GM12878 (cell line): ENCODE measurements around the gene ANKRD60. TPM values are rescaled to one million over a fixed set of nuclear protein-coding genes. Genes with fewer than 3 reads are reported as not detected.

Experiments
- ATAC-seq: fragments of 200-7000 bp; cut with Tn5 transposase; 3 replicates; pipeline ENCODE4 v1.9.1; 2020; ENCODE audit warnings: mild to moderate bottlenecking, moderate library complexity
- BruUV-seq: library from RNA; stranded (reverse); fragments of 400-500 nt; replicated peaks from 2 replicates; lab custom pipeline; 2021; lab: Mats Ljungman, UMichigan
- CTCF ChIA-PET: fragments of 300-600 bp; sonication (Branson Sonifier 250); formaldehyde crosslinking; extraction: SDS; loops from one replicate; lab custom pipeline; 2021; ENCODE audit warnings: inconsistent platforms; lab: Yijun Ruan, JAX
- POLR2A ChIA-PET: fragments of 350-600 bp; formaldehyde crosslinking; extraction: SDS; loops from one replicate; lab custom pipeline; 2021; ENCODE audit warnings: inconsistent platforms; lab: Charles Lee
- RAD21 ChIA-PET: fragments of 300-600 bp; sonication (Branson Sonifier 250); formaldehyde crosslinking; loops from one replicate; lab custom pipeline; 2023; ENCODE audit warnings: antibody characterized with exemption; ENCODE audit not compliant: unreplicated experiment; lab: Charles Lee
- SMC1A ChIA-PET: fragments of 300-600 bp; sonication (Branson Sonifier 250); formaldehyde crosslinking; loops from one replicate; lab custom pipeline; 2023; ENCODE audit not compliant: unreplicated experiment, uncharacterized antibody; lab: Charles Lee
- DNase-seq: peaks from one replicate; pipeline ENCODE4 v3.0.0-alpha.2; 2011; ENCODE audit warnings: low read depth, low spot score
- FAIRE-seq: peaks from 3 replicates; lab custom pipeline; 2011; peaks lifted over from hg19 to GRCh38; lab: Jason Lieb, UNC
- H2AFZ ChIP-seq: 2 replicates; pipeline ENCODE4 v1.6.0; 2011; ENCODE audit warnings: low read depth, low read length, control low read depth; ENCODE audit not compliant: control insufficient read depth
- H3K27ac ChIP-seq: 2 replicates; pipeline ENCODE4 v1.5.1; 2011; ENCODE audit warnings: control low read depth; ENCODE audit not compliant: control insufficient read depth, insufficient read depth
- H3K27me3 ChIP-seq, 2 experiments: replicated peaks in 1 of 2; 2 replicates each; pipeline versions ENCODE4 v1.6.0 to v1.6.1; 2011; ENCODE audit warnings: low read length in 1 of 2; ENCODE audit not compliant: control insufficient read depth in 2 of 2, insufficient read depth in 2 of 2
- H3K36me3 ChIP-seq, 2 experiments: 2 replicates each; pipeline ENCODE4 v1.5.1; 2011; ENCODE audit warnings: low read length in 1 of 2; ENCODE audit not compliant: control insufficient read depth in 2 of 2, insufficient read depth in 2 of 2
- H3K4me1 ChIP-seq: 2 replicates; pipeline ENCODE4 v1.6.1; 2011; ENCODE audit warnings: mild to moderate bottlenecking, low read length, moderate library complexity, mixed read lengths; ENCODE audit not compliant: control insufficient read depth, insufficient read depth
- H3K4me2 ChIP-seq: 2 replicates; pipeline ENCODE4 v1.6.0; 2011; ENCODE audit warnings: control low read depth; ENCODE audit not compliant: control insufficient read depth, insufficient read depth
- H3K4me3 ChIP-seq: fragments of 200-600 bp; sonication (generic); 2 replicates; pipeline ENCODE4 v1.5.1; 2016
- H3K79me2 ChIP-seq: 2 replicates; pipeline ENCODE4 v1.6.0; 2011; ENCODE audit warnings: low read length; ENCODE audit not compliant: control insufficient read depth, insufficient read depth
- H3K9ac ChIP-seq: 2 replicates; pipeline ENCODE4 v1.8.0; 2011; ENCODE audit warnings: low read length, control low read depth, mixed read lengths; ENCODE audit not compliant: control insufficient read depth, insufficient read depth
- H3K9me3 ChIP-seq: replicated peaks from 3 replicates; pipeline ENCODE4 v1.5.1; 2011; ENCODE audit warnings: mild to moderate bottlenecking, low read length; ENCODE audit not compliant: control insufficient read depth, insufficient read depth
- H4K20me1 ChIP-seq: 2 replicates; pipeline ENCODE4 v1.6.0; 2011; ENCODE audit not compliant: control insufficient read depth, insufficient read depth
- BACH1 ChIP-seq: fragments of 450-650 bp; IDR thresholded peaks from 2 replicates; pipeline ENCODE4 v1.6.1; 2017; ENCODE audit warnings: mild to moderate bottlenecking, borderline replicate concordance
- CEBPB ChIP-seq, 2 experiments: fragments of 150-350 bp in 1 of 2; IDR thresholded peaks; 2 replicates each; pipeline ENCODE4 v1.6.1; 2012 to 2014; ENCODE audit warnings: low read depth in 2 of 2, low read length in 2 of 2, borderline replicate concordance in 1 of 2, inconsistent platforms in 1 of 2
- CHD4 ChIP-seq: fragments of 200-600 bp; sonication (generic); IDR thresholded peaks from 2 replicates; pipeline ENCODE4 v1.6.1; 2016; ENCODE audit warnings: mild to moderate bottlenecking
- DPF2 ChIP-seq: fragments of 450-650 bp; IDR thresholded peaks from 2 replicates; pipeline ENCODE4 v1.6.1; 2017; ENCODE audit warnings: mild to moderate bottlenecking
- KDM1A ChIP-seq: fragments of 200-600 bp; sonication (generic); IDR thresholded peaks from 2 replicates; pipeline ENCODE4 v1.6.1; 2016; ENCODE audit warnings: borderline replicate concordance
- LARP7 ChIP-seq: fragments of 450-650 bp; IDR thresholded peaks from 2 replicates; pipeline ENCODE4 v1.6.1; 2017; ENCODE audit warnings: mild to moderate bottlenecking
- NR2C1 ChIP-seq: fragments of 450-650 bp; IDR thresholded peaks from 2 replicates; pipeline ENCODE4 v1.6.1; 2017; ENCODE audit warnings: antibody characterized with exemption, mild to moderate bottlenecking, moderate library complexity
- WRNIP1 ChIP-seq: IDR thresholded peaks from 2 replicates; pipeline ENCODE4 v1.6.1; 2011; ENCODE audit warnings: low read depth, low read length, improper control_type of control experiment, borderline replicate concordance
- WGBS: methylation state at CpG from one replicate; pipeline ENCODE4 v1.1.6; 2016; ENCODE audit warnings: low lambda C conversion rate; ENCODE audit not compliant: insufficient replicate concordance, insufficient coverage; ENCODE audit errors: missing lambda C conversion rate; 5-methylcytosine and 5-hydroxymethylcytosine counted together
- in situ Hi-C: fragments of 300-500 bp; cut with MboI; formaldehyde crosslinking; loops from 9 replicates; pipeline ENCODE4 v1.14.3; 2018; ENCODE audit warnings: mixed read lengths
- intact Hi-C: fragments of 100-400 bp; cut with micrococcal nuclease; formaldehyde crosslinking; loops from one replicate; pipeline ENCODE4 v1.14.2; 2022; ENCODE audit not compliant: unreplicated experiment
- polyA plus RNA-seq, 11 experiments: library from polyadenylated mRNA; depleted of rRNA in 4 of 11; unstranded in 6 of 11; stranded (reverse) in 5 of 11; fragments of >200 nt; fragmentation: Nextera tagmentation in 4 of 11; fragmentation: Illumina TruSeq in 1 of 11; extraction: Ambion mirVana in 4 of 11; extraction: Trizol in 1 of 11; gene quantifications; 1 replicate in 1 of 11; 2 replicates in 10 of 11; pipeline versions ENCODE4 v1.2.1 to v1.2.3, GENCODE V29; 2011 to 2016; ENCODE audit warnings: inconsistent platforms in 2 of 11, missing spikeins in 2 of 11, low read depth in 1 of 11
- total RNA-seq, 4 experiments: library from RNA; depleted of rRNA in 3 of 4; stranded (reverse); fragments of >200 nt in 3 of 4; fragmentation: Illumina TruSeq in 1 of 4; extraction: Trizol in 1 of 4; gene quantifications; 2 replicates each; pipeline versions ENCODE4 v1.2.1 to v1.2.3, GENCODE V29; 2013 to 2021
- TF ChIP-seq, protein P1 (sequence below): fragments of 450-650 bp; IDR thresholded peaks from 2 replicates; pipeline ENCODE4 v1.6.1; 2017; ENCODE audit warnings: mild to moderate bottlenecking, moderate library complexity
- TF ChIP-seq, protein P2 (sequence below): IDR thresholded peaks from 2 replicates; pipeline ENCODE4 v1.6.1; 2011; ENCODE audit warnings: mild to moderate bottlenecking, low read depth, low read length, moderate library complexity; ENCODE audit not compliant: insufficient replicate concordance
- TF ChIP-seq, protein P3 (sequence below): IDR thresholded peaks from 2 replicates; pipeline ENCODE4 v1.6.1; 2011; ENCODE audit warnings: borderline replicate concordance, low read depth, mild to moderate bottlenecking, moderate library complexity, low read length; ENCODE audit not compliant: insufficient read depth, poor library complexity, severe bottlenecking
- TF ChIP-seq, protein P4 (sequence below): fragments of 450-650 bp; IDR thresholded peaks from 2 replicates; pipeline ENCODE4 v1.6.1; 2017; ENCODE audit warnings: mild to moderate bottlenecking, low read depth, inconsistent platforms; ENCODE audit not compliant: poor library complexity, severe bottlenecking

Gene ANKRD60
- total and polyA plus RNA-seq, 10 of the 15 experiments (the other 5 are each of a cell fraction or from before 2014, with no cell fraction given), result not detected

DNA sequence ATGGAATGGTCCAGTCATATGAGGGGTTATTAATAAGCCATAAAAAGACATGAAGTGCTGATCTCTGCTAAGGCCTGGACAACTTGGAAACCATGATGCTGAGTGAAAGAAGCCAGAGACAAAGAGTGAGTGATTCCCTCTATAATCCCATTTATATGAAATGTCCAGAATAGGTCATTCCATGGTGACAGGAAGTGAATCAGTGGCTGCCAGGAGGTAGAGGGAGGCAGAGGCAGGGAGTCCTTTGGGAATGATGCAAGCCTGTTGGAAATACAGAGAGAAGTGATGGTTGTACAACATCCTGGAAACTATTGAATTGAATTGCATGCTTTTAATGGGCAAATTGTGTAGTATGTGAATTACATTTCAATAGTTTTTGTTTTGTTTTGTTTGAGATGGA is 26.4 kb downstream of the ANKRD60 start (continued):
- TF ChIP-seq LARP7, result no peak
- no peak for TF ChIP-seq CHD4
- TF ChIP-seq, protein P1, sequence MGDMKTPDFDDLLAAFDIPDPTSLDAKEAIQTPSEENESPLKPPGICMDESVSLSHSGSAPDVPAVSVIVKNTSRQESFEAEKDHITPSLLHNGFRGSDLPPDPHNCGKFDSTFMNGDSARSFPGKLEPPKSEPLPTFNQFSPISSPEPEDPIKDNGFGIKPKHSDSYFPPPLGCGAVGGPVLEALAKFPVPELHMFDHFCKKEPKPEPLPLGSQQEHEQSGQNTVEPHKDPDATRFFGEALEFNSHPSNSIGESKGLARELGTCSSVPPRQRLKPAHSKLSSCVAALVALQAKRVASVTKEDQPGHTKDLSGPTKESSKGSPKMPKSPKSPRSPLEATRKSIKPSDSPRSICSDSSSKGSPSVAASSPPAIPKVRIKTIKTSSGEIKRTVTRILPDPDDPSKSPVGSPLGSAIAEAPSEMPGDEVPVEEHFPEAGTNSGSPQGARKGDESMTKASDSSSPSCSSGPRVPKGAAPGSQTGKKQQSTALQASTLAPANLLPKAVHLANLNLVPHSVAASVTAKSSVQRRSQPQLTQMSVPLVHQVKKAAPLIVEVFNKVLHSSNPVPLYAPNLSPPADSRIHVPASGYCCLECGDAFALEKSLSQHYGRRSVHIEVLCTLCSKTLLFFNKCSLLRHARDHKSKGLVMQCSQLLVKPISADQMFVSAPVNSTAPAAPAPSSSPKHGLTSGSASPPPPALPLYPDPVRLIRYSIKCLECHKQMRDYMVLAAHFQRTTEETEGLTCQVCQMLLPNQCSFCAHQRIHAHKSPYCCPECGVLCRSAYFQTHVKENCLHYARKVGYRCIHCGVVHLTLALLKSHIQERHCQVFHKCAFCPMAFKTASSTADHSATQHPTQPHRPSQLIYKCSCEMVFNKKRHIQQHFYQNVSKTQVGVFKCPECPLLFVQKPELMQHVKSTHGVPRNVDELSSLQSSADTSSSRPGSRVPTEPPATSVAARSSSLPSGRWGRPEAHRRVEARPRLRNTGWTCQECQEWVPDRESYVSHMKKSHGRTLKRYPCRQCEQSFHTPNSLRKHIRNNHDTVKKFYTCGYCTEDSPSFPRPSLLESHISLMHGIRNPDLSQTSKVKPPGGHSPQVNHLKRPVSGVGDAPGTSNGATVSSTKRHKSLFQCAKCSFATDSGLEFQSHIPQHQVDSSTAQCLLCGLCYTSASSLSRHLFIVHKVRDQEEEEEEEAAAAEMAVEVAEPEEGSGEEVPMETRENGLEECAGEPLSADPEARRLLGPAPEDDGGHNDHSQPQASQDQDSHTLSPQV, result no peak
- TF ChIP-seq, all 136 proteins: peak for 0

DNA sequence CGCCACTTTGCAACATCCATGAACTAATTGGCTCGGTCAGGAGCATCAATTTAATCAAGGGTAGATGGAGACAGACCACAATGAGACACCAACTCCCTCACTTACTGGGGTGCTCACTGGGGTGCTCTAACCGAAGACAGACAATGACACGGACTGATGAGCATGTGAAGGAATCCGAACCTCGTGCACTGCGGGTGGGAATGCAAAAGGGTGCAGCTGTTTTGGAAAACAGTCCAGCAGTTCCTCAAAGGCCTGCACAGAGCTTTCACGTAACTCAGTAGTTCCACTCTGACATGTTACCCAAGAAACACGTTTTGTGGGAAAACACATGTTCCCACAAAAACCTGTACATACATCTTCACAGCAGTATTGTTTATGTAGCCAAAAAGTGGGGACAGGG is 26.8 kb downstream of the ANKRD60 start:
- CTCF ChIA-PET, result no interaction called here
- in situ Hi-C loops, result loop anchor here (10.0 kb wide), 1 partner anchor 817 kb away; no protein-coding TSS in a partner anchor
- no peak for TF ChIP-seq KDM1A
- TF ChIP-seq CEBPB (IDR thresholded peaks at IDR 0.05; ENCODE audit: borderline replicate concordance in 1 of 2, low read depth in 2 of 2, low read length in 2 of 2), result no peak
- TF ChIP-seq, protein P2, sequence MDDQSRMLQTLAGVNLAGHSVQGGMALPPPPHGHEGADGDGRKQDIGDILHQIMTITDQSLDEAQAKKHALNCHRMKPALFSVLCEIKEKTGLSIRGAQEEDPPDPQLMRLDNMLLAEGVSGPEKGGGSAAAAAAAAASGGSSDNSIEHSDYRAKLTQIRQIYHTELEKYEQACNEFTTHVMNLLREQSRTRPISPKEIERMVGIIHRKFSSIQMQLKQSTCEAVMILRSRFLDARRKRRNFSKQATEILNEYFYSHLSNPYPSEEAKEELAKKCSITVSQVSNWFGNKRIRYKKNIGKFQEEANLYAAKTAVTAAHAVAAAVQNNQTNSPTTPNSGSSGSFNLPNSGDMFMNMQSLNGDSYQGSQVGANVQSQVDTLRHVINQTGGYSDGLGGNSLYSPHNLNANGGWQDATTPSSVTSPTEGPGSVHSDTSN, result no peak
- TF ChIP-seq DPF2, result no peak
- TF ChIP-seq, protein P3, sequence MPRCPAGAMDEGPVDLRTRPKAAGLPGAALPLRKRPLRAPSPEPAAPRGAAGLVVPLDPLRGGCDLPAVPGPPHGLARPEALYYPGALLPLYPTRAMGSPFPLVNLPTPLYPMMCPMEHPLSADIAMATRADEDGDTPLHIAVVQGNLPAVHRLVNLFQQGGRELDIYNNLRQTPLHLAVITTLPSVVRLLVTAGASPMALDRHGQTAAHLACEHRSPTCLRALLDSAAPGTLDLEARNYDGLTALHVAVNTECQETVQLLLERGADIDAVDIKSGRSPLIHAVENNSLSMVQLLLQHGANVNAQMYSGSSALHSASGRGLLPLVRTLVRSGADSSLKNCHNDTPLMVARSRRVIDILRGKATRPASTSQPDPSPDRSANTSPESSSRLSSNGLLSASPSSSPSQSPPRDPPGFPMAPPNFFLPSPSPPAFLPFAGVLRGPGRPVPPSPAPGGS, result no peak
- no peak for TF ChIP-seq NR2C1
- TF ChIP-seq WRNIP1, result no peak
- TF ChIP-seq BACH1, result no peak
- TF ChIP-seq, protein P4, sequence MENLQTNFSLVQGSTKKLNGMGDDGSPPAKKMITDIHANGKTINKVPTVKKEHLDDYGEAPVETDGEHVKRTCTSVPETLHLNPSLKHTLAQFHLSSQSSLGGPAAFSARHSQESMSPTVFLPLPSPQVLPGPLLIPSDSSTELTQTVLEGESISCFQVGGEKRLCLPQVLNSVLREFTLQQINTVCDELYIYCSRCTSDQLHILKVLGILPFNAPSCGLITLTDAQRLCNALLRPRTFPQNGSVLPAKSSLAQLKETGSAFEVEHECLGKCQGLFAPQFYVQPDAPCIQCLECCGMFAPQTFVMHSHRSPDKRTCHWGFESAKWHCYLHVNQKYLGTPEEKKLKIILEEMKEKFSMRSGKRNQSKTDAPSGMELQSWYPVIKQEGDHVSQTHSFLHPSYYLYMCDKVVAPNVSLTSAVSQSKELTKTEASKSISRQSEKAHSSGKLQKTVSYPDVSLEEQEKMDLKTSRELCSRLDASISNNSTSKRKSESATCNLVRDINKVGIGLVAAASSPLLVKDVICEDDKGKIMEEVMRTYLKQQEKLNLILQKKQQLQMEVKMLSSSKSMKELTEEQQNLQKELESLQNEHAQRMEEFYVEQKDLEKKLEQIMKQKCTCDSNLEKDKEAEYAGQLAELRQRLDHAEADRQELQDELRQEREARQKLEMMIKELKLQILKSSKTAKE, result no peak
- TF ChIP-seq, all 136 proteins: peak for 0
- no TSS peak for BruUV-seq
- Histone ChIP-seq H3K79me2 (no peaks in the 10 kb centered on the region), H3K4me3 (no peak overlapping the region), H4K20me1 (no peaks in the 10 kb centered on the region), H3K9me3 (no peaks in the 10 kb centered on the region; the same call in 2 of the 3 replicates), H3K27ac (no peak overlapping the region), H3K9ac (no peak overlapping the region), H3K4me2 (no peak overlapping the region), H2AFZ (no peak overlapping the region), H3K4me1 (no peaks in the 10 kb centered on the region), H3K27me3 (peaks cover 0 to 1% of the 10 kb centered on the region in 2 experiments; a peak in 2 of 4 replicates), H3K36me3 (no peaks in the 10 kb centered on the region)
- ChIA-PET RAD21 (no interaction called here), POLR2A (no interaction called here), SMC1A (no interaction called here)
- no peak for FAIRE-seq
- WGBS, result 21% methylated on average over 9 of the region's 9 CpGs
- intact Hi-C loops, result no loop called here
- no peak for DNase-seq
- ATAC-seq, result no peak
